Activated T-cell treated with anti-CD3 and anti-CD28 coated beads for 24 hours (primary cell): Measurements from ENCODE around the gene GRIN3A.
"Not testable (repeated sequence)": the region's sequence is repeated elsewhere in the genome, so short reads cannot be mapped to it uniquely, and the experiment has no call there.

Experiments used
- DNase-seq: peaks from one replicate; pipeline ENCODE4 v3.0.0-alpha.2; 2020; ENCODE audit warnings: low read depth

GRIN3A gene

GRCh38 chr9:101578378-101578777 is 160.1 kb downstream of the GRIN3A start:
- no peak for DNase-seq

GRCh38 chr9:101574731-101575333 is 163.6 kb downstream of the GRIN3A start:
- no peak for DNase-seq

GRCh38 chr9:101572316-101572715 is 166.1 kb downstream of the GRIN3A start:
- no peak for DNase-seq

- no peak for DNase-seq
Measured at GRCh38 chr9:101571114-101571513, 167.3 kb downstream of the GRIN3A start.

GRCh38 chr9:101569741-101570501 is 168.5 kb downstream of the GRIN3A start:
- DNase-seq, result no peak

- DNase-seq, result no peak
Measured at GRCh38 chr9:101567725-101568350, 170.6 kb downstream of the GRIN3A start.

GRCh38 chr9:101566904-101567724 is 171.3 kb downstream of the GRIN3A start:
- DNase-seq, result peak; percentile 6

- no peak for DNase-seq
Measured at GRCh38 chr9:101564252-101564651, 174.2 kb downstream of the GRIN3A start.

- DNase-seq, result no peak
Measured at GRCh38 chr9:101562966-101563365, 175.5 kb downstream of the GRIN3A start.

- DNase-seq, result no peak
Measured at GRCh38 chr9:101561740-101562139, 176.7 kb downstream of the GRIN3A start.

- not testable (repeated sequence) for DNase-seq
Measured at GRCh38 chr9:101549472-101550098, 188.9 kb downstream of the GRIN3A start.

- DNase-seq, result no peak
Measured at GRCh38 chr9:101543098-101543735, 195.2 kb downstream of the GRIN3A start.

GRCh38 chr9:101540069-101540468 is 198.4 kb downstream of the GRIN3A start:
- DNase-seq, result no peak

GRCh38 chr9:101536938-101537337 is 201.5 kb downstream of the GRIN3A start:
- DNase-seq, result no peak

GRCh38 chr9:101536351-101536750 is 202.1 kb downstream of the GRIN3A start:
- no peak for DNase-seq

GRCh38 chr9:101533334-101534204 is 204.9 kb downstream of the GRIN3A start, which contains the start of gene RNF20:
Gene RNF20, plus strand, starts transcription at chr9:101533853. Its CDS starts 1,571 bp downstream, at chr9:101535424.
- peak; percentile 99 for DNase-seq

- DNase-seq, result peak; percentile 65
Measured at GRCh38 chr9:101530076-101530711, 208.3 kb downstream of the GRIN3A start.

- no peak for DNase-seq
Measured at GRCh38 chr9:101528015-101528414, 210.4 kb downstream of the GRIN3A start.

- DNase-seq, result no peak
Measured at GRCh38 chr9:101527066-101527465, 211.4 kb downstream of the GRIN3A start.

GRCh38 chr9:101524371-101524770 is 214.1 kb downstream of the GRIN3A start:
- DNase-seq, result no peak
